SU-DHL-6 (cell line): ENCODE data around the gene RPL19.

Source experiments
- H2AFZ ChIP-seq: fragments of 200-600 bp; sonication (generic); 2 replicates; pipeline ENCODE4 v1.6.1; 2014; ENCODE audit warnings: low read depth, mild to moderate bottlenecking, moderate library complexity, mixed read lengths, antibody characterized with exemption, low read length; ENCODE audit not compliant: severe bottlenecking
- H3F3A ChIP-seq: fragments of 200-600 bp; shearing (Covaris generic); 2 replicates; pipeline ENCODE4 v1.6.0; 2016; ENCODE audit warnings: antibody characterized with exemption, mild to moderate bottlenecking; ENCODE audit not compliant: insufficient read depth
- H3K27ac ChIP-seq: fragments of 200-600 bp; sonication (generic); 2 replicates; pipeline ENCODE4 v1.5.1; 2016; ENCODE audit warnings: low read depth, mild to moderate bottlenecking, low read length, moderate library complexity, mixed read lengths
- H3K27me3 ChIP-seq: fragments of 200-600 bp; sonication (generic), shearing (Covaris generic); 2 replicates; pipeline ENCODE4 v1.6.0; 2014; ENCODE audit warnings: mild to moderate bottlenecking, low read length
- H3K36me3 ChIP-seq: fragments of 200-600 bp; sonication (generic); 2 replicates; pipeline ENCODE4 v1.6.1; 2014; ENCODE audit warnings: mild to moderate bottlenecking, low read length, mixed read lengths
- H3K4me2 ChIP-seq: fragments of 300-600, 200-600 bp; shearing (Covaris generic), sonication (generic); 2 replicates; pipeline ENCODE4 v1.6.0; 2014; ENCODE audit warnings: low read length, low read depth, mild to moderate bottlenecking; ENCODE audit not compliant: poor library complexity, severe bottlenecking
- H3K4me3 ChIP-seq: fragments of 200-600 bp; sonication (generic); 2 replicates; pipeline ENCODE4 v1.5.1; 2014; ENCODE audit warnings: antibody characterized with exemption, low read length, mild to moderate bottlenecking, mixed read lengths; ENCODE audit not compliant: insufficient read depth, poor library complexity, severe bottlenecking
- H3K79me2 ChIP-seq: fragments of 200-600 bp; sonication (generic); 2 replicates; pipeline ENCODE4 v1.6.1; 2014; ENCODE audit warnings: mild to moderate bottlenecking, low read length, moderate library complexity; ENCODE audit not compliant: insufficient read depth
- H3K9ac ChIP-seq: fragments of 200-600 bp; sonication (generic); 2 replicates; pipeline ENCODE4 v1.7.0; 2014; ENCODE audit warnings: mild to moderate bottlenecking, low read length
- H3K9me2 ChIP-seq: fragments of 200-600 bp; sonication (generic); replicated peaks from 2 replicates; pipeline ENCODE4 v1.6.1; 2014; ENCODE audit warnings: low read length; ENCODE audit not compliant: insufficient read depth
- H3K9me3 ChIP-seq: fragments of 200-600 bp; sonication (generic); 2 replicates; pipeline ENCODE4 v1.6.1; 2014; ENCODE audit warnings: low read length, mixed read lengths; ENCODE audit not compliant: insufficient read depth
- H4K20me1 ChIP-seq: fragments of 200-600 bp; sonication (generic); 2 replicates; pipeline ENCODE4 v1.6.1; 2014; ENCODE audit warnings: low read depth, mild to moderate bottlenecking, antibody characterized with exemption, low read length, moderate library complexity, mixed read lengths
- EZH2phosphoT487 ChIP-seq: fragments of 200-600 bp; sonication (generic), shearing (Covaris generic); conservative IDR thresholded peaks from 2 replicates; pipeline ENCODE4 v1.6.1; 2018; ENCODE audit warnings: mild to moderate bottlenecking, antibody characterized with exemption, low read length, moderate library complexity, mixed read lengths
- TF ChIP-seq, protein P1 (sequence below): fragments of 200-600 bp; sonication (generic); IDR thresholded peaks from one replicate; pipeline ENCODE4 v1.5.1; 2017; ENCODE audit warnings: antibody characterized with exemption, mild to moderate bottlenecking, low read length, moderate library complexity; ENCODE audit not compliant: insufficient read depth, poor library complexity, severe bottlenecking

The RPL19 gene

DNA sequence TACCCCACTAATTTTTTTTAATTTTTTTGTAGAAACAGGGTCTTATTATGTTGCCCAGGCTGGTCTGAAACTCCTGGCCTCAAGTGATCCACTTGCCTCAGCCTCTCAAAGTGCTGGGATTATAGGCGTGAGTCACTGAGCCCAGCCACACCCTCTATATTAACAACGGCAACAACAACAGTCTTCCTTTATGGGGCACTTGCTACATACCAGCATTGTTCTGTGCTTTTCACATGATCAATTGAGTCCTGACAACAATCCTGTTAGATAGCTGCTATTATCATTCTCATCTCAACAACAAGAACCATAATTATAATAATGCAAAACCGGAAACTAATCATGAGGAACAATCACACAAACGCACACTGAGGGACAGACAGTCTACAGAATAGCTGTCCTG is 21.5 kb upstream of the RPL19 start:
- Histone ChIP-seq H3K9me3 (no peaks in the 10 kb centered on the region), H4K20me1 (no peaks in the 10 kb centered on the region), H3K9me2 (no peaks in the 10 kb centered on the region), H3K27ac (no peak overlapping the region), H3K27me3 (no peaks in the 10 kb centered on the region), H3K36me3 (no peaks in the 10 kb centered on the region; the same call in 1 of the 2 replicates), H3K4me2 (no peak overlapping the region), H3K79me2 (no peaks in the 10 kb centered on the region), H3K4me3 (no peak overlapping the region), H3K9ac (no peak overlapping the region), H3F3A (no peaks in the 10 kb centered on the region), H2AFZ (no peak overlapping the region)
- TF ChIP-seq, protein P1, sequence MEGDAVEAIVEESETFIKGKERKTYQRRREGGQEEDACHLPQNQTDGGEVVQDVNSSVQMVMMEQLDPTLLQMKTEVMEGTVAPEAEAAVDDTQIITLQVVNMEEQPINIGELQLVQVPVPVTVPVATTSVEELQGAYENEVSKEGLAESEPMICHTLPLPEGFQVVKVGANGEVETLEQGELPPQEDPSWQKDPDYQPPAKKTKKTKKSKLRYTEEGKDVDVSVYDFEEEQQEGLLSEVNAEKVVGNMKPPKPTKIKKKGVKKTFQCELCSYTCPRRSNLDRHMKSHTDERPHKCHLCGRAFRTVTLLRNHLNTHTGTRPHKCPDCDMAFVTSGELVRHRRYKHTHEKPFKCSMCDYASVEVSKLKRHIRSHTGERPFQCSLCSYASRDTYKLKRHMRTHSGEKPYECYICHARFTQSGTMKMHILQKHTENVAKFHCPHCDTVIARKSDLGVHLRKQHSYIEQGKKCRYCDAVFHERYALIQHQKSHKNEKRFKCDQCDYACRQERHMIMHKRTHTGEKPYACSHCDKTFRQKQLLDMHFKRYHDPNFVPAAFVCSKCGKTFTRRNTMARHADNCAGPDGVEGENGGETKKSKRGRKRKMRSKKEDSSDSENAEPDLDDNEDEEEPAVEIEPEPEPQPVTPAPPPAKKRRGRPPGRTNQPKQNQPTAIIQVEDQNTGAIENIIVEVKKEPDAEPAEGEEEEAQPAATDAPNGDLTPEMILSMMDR, result no peak
- no peak for TF ChIP-seq EZH2phosphoT487

DNA sequence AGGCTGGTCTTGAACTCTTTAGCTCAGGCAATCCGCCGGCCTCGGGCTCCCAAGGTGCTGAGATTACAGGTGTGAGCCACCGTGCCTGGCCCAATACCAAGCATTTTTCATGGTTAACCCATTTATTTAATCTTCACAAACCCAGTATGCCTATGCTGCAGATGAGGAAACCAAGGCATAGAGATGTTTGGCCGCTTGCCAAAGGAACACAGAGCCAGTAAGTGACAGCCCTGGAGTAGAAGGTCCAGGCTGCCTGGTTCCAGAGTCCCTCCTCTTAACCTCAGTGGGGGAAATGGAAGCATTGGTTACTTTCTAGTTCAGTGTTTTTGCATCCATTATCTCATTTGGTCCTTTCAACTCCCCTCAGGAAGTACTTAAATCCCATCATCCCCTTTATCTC is 18.8 kb upstream of the RPL19 start:
- TF ChIP-seq EZH2phosphoT487, result no peak
- TF ChIP-seq, protein P1, result no peak
- Histone ChIP-seq H3K79me2 (no peaks in the 10 kb centered on the region), H3K27me3 (no peaks in the 10 kb centered on the region), H3K27ac (no peak overlapping the region), H2AFZ (no peak overlapping the region), H3F3A (no peaks in the 10 kb centered on the region), H3K4me3 (no peak overlapping the region), H3K4me2 (no peak overlapping the region), H3K36me3 (no peaks in the 10 kb centered on the region; the same call in 1 of the 2 replicates), H3K9ac (no peak overlapping the region), H3K9me2 (no peaks in the 10 kb centered on the region), H3K9me3 (no peaks in the 10 kb centered on the region), H4K20me1 (no peaks in the 10 kb centered on the region)

DNA sequence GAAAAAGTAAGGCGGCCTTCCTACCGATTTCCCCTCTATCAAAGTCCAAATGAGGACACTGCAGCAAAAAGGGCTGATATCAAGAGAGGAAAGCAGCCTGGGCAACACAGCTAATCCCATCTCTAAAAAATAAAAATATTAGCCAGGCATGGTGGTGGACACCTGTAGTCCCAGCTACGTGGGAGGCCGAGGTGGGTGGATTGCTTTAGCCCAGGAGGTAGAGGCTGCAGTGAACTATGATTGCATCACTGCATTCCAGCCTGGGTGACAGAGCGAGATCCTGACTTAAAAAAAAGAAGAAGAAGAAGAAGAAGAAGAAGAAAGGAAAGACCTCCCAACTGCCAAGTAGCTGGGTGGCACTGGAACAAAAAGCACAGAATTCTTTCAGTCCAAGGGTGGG is 17.0 kb upstream of the RPL19 start:
- Histone ChIP-seq H3K4me2 (no peak overlapping the region), H3K79me2 (no peaks in the 10 kb centered on the region), H3K9me3 (no peaks in the 10 kb centered on the region), H2AFZ (no peak overlapping the region), H3K36me3 (no peaks in the 10 kb centered on the region; the same call in 1 of the 2 replicates), H3K9me2 (no peaks in the 10 kb centered on the region), H3K9ac (no peak overlapping the region), H3K4me3 (no peak overlapping the region), H3K27me3 (no peaks in the 10 kb centered on the region), H3F3A (no peaks in the 10 kb centered on the region), H4K20me1 (no peaks in the 10 kb centered on the region), H3K27ac (no peak overlapping the region)
- TF ChIP-seq EZH2phosphoT487, result no peak
- TF ChIP-seq, protein P1, result no peak

DNA sequence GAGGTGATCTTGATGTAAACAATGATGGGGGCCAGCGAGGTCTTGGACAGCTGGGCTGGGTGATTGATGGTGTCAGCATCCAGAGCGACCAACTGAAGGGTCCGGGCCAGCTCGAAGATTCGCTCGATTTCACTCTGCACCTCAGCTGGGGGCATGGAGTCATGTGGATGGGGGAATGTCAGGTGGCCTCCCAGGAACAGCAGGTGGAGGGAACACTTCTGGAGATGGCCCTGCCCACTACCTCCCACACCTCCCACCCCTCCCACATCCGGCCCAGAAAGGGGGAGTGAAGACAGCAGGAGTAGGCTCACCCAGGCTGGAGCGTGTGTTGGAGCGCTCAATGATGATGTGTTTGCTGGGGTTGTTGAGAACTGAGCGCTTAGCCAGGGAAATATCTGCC is 16.4 kb upstream of the RPL19 start:
- Histone ChIP-seq H3K27me3 (no peaks in the 10 kb centered on the region), H3K9me2 (no peaks in the 10 kb centered on the region), H3K9me3 (no peaks in the 10 kb centered on the region), H4K20me1 (no peaks in the 10 kb centered on the region), H2AFZ (no peak overlapping the region), H3K4me2 (no peak overlapping the region), H3K36me3 (no peaks in the 10 kb centered on the region; the same call in 1 of the 2 replicates), H3K9ac (no peak overlapping the region), H3K4me3 (no peak overlapping the region), H3F3A (no peaks in the 10 kb centered on the region), H3K79me2 (no peaks in the 10 kb centered on the region), H3K27ac (no peak overlapping the region)
- TF ChIP-seq, protein P1, result no peak
- TF ChIP-seq EZH2phosphoT487, result no peak
